Measurements from ENCODE around the gene GASK1B. TPM values are rescaled to one million over a fixed set of nuclear protein-coding genes. Genes with fewer than 3 reads are reported as not detected.

The GASK1B gene
- total RNA-seq, 2 experiments from 2014 or later = 0.25 to 5.1 TPM

- ChIA-PET POLR2A (no interaction called here), CTCF (ENCODE audit: unreplicated experiment) (no interaction called here)
- Histone ChIP-seq H3K4me3 (ENCODE audit: low read depth, low read length, poor library complexity, severe bottlenecking) (no peak overlapping the region), H3K9me3 (ENCODE audit: low read length) (no peaks in the 10 kb centered on the region), H3K9me2 (ENCODE audit: insufficient read depth, low read length) (no peaks in the 10 kb centered on the region), H3K27ac (ENCODE audit: low read depth, low read length, poor library complexity, severe bottlenecking) (no peak overlapping the region), H3K4me2 (ENCODE audit: low read length) (no peak overlapping the region), H4K20me1 (ENCODE audit: insufficient read depth, low read length) (no peaks in the 10 kb centered on the region), H2AFZ (ENCODE audit: low read length) (no peak overlapping the region), H3K4me1 (ENCODE audit: insufficient read depth, low read length, poor library complexity, severe bottlenecking) (no peaks in the 10 kb centered on the region), H3K36me3 (ENCODE audit: insufficient read depth, low read length) (no peaks in the 10 kb centered on the region), H3K79me2 (ENCODE audit: insufficient read depth, low read depth, low read length) (no peaks in the 10 kb centered on the region)
- intact Hi-C loops (cut with micrococcal nuclease; ENCODE audit: unreplicated experiment) = no loop called here
- no peak for DNase-seq (ENCODE audit: low spot score)
- TF ChIP-seq EZH2phosphoT487 (IDR thresholded peaks at IDR 0.05; ENCODE audit: borderline replicate concordance, low read depth, low read length) = no peak
- TF ChIP-seq, protein P1, sequence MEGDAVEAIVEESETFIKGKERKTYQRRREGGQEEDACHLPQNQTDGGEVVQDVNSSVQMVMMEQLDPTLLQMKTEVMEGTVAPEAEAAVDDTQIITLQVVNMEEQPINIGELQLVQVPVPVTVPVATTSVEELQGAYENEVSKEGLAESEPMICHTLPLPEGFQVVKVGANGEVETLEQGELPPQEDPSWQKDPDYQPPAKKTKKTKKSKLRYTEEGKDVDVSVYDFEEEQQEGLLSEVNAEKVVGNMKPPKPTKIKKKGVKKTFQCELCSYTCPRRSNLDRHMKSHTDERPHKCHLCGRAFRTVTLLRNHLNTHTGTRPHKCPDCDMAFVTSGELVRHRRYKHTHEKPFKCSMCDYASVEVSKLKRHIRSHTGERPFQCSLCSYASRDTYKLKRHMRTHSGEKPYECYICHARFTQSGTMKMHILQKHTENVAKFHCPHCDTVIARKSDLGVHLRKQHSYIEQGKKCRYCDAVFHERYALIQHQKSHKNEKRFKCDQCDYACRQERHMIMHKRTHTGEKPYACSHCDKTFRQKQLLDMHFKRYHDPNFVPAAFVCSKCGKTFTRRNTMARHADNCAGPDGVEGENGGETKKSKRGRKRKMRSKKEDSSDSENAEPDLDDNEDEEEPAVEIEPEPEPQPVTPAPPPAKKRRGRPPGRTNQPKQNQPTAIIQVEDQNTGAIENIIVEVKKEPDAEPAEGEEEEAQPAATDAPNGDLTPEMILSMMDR (conservative IDR thresholded peaks at IDR 0.05; ENCODE audit: low read length) = no peak
- BruUV-seq (replicated peaks) = no TSS peak
Measured at GRCh38 chr4:158211222-158211621, 38.4 kb upstream of the GASK1B start.

DNA sequence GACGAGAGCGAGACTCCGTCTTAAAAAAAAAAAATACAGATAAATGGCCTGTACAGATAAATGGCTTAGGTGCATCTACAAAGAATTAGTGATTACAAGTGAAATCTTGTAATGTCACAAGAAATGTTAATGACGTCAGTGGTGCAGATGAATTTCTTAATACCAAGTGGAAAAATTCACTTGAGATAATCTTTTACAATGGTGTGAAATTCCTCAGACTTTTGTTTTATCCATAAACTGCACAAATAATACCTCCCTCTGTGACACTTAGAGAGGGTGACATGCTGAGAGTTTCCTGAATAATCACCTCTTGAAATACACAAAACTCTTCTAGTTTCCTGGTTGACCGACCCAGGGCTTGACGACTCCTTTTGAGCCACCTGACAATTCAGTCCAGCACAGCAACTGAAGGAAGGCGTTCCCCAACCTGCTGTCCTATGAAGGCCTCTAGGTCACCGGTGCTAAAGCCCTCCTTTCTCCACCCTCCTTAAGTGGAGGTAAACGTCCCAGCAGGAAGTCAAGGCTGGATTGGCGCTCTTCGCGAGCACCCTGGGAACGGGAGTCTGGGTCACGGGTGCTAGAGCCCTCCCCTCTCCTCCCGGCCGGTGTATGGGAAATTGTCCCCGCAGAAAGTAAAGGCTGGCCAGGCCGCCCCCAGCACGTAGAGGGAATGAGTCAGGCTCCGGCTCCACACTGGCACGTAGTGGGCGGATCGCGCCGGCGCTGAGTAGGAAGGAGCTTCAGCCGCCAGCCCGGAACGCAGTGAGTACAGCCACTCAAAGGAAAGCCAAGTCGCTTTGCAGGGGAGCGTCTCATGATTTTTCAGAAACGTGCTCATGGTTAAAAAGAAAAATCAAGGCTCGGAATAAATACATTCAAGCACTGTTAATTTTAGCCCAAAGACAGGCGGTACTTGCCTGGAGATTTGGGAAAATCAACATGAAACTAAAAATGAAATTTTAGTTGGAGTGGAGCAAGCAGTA is 37.3 kb upstream of the GASK1B start, which contains the start of gene TMEM144:
Gene TMEM144, plus strand, starts transcription at position 662 of the 983 bp plus-strand sequence. CDS start 2,182 bp downstream, outside the sequence.
- TF ChIP-seq, protein P1 (conservative IDR thresholded peaks at IDR 0.05; ENCODE audit: low read length) = no peak
- no peak for TF ChIP-seq EZH2phosphoT487 (IDR thresholded peaks at IDR 0.05; ENCODE audit: borderline replicate concordance, low read depth, low read length)
- H2AFZ ChIP-seq (ENCODE audit: low read length) = no peak within 1 kb of the TSS
- no peak within 1 kb of the TSS for H3K4me2 ChIP-seq (ENCODE audit: low read length)
- no peaks in the 10 kb centered on the region for H3K79me2 ChIP-seq (ENCODE audit: insufficient read depth, low read depth, low read length)
- no peak for DNase-seq (ENCODE audit: low spot score)
- no peak within 1 kb of the TSS for H3K4me3 ChIP-seq (ENCODE audit: low read depth, low read length, poor library complexity, severe bottlenecking)
- no peaks in the 10 kb centered on the region for H3K9me3 ChIP-seq (ENCODE audit: low read length)
- H3K27ac ChIP-seq (ENCODE audit: low read depth, low read length, poor library complexity, severe bottlenecking) = no peak within 1 kb of the TSS
- H3K4me1 ChIP-seq (ENCODE audit: insufficient read depth, low read length, poor library complexity, severe bottlenecking) = no peaks in the 10 kb centered on the region
- ChIA-PET POLR2A (interaction anchor here (0.9 kb wide), 1 partner anchor 28 kb away, joined by 5 read pairs; no protein-coding TSS in a partner anchor), CTCF (ENCODE audit: unreplicated experiment) (no interaction called here)
- no peaks in the 10 kb centered on the region for H3K9me2 ChIP-seq (ENCODE audit: insufficient read depth, low read length)
- no peaks in the 10 kb centered on the region for H3K36me3 ChIP-seq (ENCODE audit: insufficient read depth, low read length)
- no TSS peak for BruUV-seq (replicated peaks)
- no peaks in the 10 kb centered on the region for H4K20me1 ChIP-seq (ENCODE audit: insufficient read depth, low read length)
- intact Hi-C loops (cut with micrococcal nuclease; ENCODE audit: unreplicated experiment) = no loop called here
